Osteocyte (in vitro differentiated cells): ENCODE results near the gene FAM78B. TPM values are rescaled to one million over a fixed set of nuclear protein-coding genes. Genes with fewer than 3 reads are reported as not detected.

Experiments
- DNase-seq: peaks from one replicate; pipeline ENCODE4 v3.0.0; 2021; ENCODE audit warnings: mixed read lengths; ENCODE audit not compliant: unreplicated experiment; ENCODE audit errors: extremely low spot score
- H3K27ac Mint-ChIP-seq: one replicate; pipeline ENCODE4 v1.8.0; 2021; ENCODE audit warnings: mild to moderate bottlenecking, mixed read lengths; ENCODE audit not compliant: unreplicated experiment
- H3K27me3 Mint-ChIP-seq: one replicate; pipeline ENCODE4 v1.8.0; 2021; ENCODE audit warnings: mixed read lengths; ENCODE audit not compliant: unreplicated experiment
- H3K36me3 Mint-ChIP-seq: one replicate; pipeline ENCODE4 v1.8.0; 2021; ENCODE audit warnings: mixed read lengths; ENCODE audit not compliant: unreplicated experiment
- H3K4me1 Mint-ChIP-seq: one replicate; pipeline ENCODE4 v1.8.0; 2021; ENCODE audit warnings: mixed read lengths; ENCODE audit not compliant: unreplicated experiment
- H3K4me3 Mint-ChIP-seq: one replicate; pipeline ENCODE4 v1.8.0; 2021; ENCODE audit warnings: mild to moderate bottlenecking, moderate library complexity, mixed read lengths; ENCODE audit not compliant: unreplicated experiment
- H3K9me3 Mint-ChIP-seq: one replicate; pipeline ENCODE4 v1.8.0; 2021; ENCODE audit warnings: mixed read lengths; ENCODE audit not compliant: unreplicated experiment
- total RNA-seq: library from RNA; stranded (reverse); gene quantifications from 2 replicates; pipeline ENCODE4 v1.2.1, GENCODE V29; 2021
- TF ChIP-seq, protein P1 (sequence below): fragments of 200-600 bp; sonication (generic); IDR thresholded peaks from 2 replicates; pipeline ENCODE4 v1.5.0; 2021; ENCODE audit warnings: antibody characterized with exemption, mild to moderate bottlenecking, moderate library complexity

FAM78B gene
- total RNA-seq, 1 donor from 2014 or later = 0.51 TPM

DNA sequence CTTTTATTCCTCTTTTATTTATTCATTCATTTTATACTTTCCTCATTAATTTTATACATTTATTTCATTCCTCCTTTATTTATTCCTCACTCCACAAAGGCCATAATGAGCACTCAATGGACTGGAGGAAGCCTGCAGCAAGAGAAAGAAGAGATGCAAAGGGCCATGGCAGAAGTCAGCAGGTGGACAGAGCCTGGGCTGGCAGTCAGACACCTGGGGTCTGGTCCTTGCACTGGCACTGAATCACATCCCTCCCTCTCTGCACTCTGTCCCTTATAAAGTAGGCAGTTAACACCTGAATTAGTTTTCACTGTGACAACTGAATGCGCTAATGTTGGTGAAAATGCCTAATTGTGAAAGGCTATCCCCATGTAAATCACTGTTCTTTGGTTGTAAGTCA, 38.6 kb downstream of the FAM78B start:
- H3K4me3 Mint-ChIP-seq = no peak overlapping the region
- no peaks in the 10 kb centered on the region for H3K4me1 Mint-ChIP-seq
- H3K36me3 Mint-ChIP-seq = no peaks in the 10 kb centered on the region
- DNase-seq = no peak
- peaks cover 5% of the 10 kb centered on the region for H3K9me3 Mint-ChIP-seq
- no peaks in the 10 kb centered on the region for H3K27me3 Mint-ChIP-seq
- no peak overlapping the region for H3K27ac Mint-ChIP-seq
- TF ChIP-seq, protein P1, sequence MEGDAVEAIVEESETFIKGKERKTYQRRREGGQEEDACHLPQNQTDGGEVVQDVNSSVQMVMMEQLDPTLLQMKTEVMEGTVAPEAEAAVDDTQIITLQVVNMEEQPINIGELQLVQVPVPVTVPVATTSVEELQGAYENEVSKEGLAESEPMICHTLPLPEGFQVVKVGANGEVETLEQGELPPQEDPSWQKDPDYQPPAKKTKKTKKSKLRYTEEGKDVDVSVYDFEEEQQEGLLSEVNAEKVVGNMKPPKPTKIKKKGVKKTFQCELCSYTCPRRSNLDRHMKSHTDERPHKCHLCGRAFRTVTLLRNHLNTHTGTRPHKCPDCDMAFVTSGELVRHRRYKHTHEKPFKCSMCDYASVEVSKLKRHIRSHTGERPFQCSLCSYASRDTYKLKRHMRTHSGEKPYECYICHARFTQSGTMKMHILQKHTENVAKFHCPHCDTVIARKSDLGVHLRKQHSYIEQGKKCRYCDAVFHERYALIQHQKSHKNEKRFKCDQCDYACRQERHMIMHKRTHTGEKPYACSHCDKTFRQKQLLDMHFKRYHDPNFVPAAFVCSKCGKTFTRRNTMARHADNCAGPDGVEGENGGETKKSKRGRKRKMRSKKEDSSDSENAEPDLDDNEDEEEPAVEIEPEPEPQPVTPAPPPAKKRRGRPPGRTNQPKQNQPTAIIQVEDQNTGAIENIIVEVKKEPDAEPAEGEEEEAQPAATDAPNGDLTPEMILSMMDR = no peak

DNA sequence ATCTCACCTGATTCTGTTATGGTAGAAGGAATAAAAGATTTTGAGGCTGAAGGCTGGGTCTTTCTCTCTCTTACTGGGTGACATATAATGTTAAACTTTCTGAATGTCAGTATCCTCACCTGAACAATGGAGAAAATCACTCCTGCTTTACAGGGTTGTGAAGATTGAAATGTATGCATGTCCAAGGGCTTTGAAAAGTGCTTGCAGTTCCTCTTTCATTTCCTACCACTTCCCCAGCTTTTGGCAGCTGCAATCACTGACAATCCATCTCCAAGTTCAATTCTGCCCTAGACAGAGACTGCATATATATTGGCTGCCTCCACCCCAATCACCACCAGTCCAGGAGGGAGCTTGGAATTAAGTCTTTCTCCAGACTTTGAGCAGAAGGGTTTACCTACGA, 39.8 kb downstream of the FAM78B start:
- Mint-ChIP-seq H3K27ac (no peak overlapping the region), H3K4me3 (no peak overlapping the region), H3K9me3 (no peaks in the 10 kb centered on the region), H3K36me3 (no peaks in the 10 kb centered on the region), H3K4me1 (no peaks in the 10 kb centered on the region), H3K27me3 (no peaks in the 10 kb centered on the region)
- TF ChIP-seq, protein P1 = no peak
- DNase-seq = no peak

DNA sequence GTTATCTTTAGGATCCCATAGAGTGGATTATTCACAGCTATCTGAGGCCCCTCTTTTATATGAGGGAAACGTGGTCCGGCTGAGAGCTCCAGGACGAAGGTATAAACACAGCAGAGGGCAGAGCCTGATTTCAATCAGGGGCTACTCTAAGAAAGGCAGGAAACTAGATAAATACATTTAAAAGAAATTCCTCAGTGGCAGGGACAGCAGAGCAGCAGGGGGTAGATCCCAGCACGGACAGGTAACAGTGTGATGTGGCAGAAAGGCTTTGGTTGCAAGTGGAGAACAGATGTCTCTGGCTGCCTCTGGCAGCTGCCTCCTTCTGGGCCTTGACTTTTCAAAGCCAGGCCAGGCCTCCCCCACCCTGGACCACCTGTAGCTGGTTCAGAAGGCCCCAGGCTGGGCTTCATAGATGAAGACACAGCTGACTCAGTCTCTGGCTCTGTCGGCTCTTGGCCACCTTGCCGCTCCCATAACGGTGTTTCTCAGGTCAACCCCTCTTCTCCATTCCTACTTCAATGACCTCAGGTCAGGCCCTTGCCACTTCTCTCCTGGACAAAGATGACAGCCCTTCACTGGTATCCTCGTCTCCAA, 43.8 kb downstream of the FAM78B start:
- H3K4me3 Mint-ChIP-seq = no peak overlapping the region
- no peaks in the 10 kb centered on the region for H3K27me3 Mint-ChIP-seq
- no peaks in the 10 kb centered on the region for H3K4me1 Mint-ChIP-seq
- no peak overlapping the region for H3K27ac Mint-ChIP-seq
- H3K36me3 Mint-ChIP-seq = no peaks in the 10 kb centered on the region
- TF ChIP-seq, protein P1 = no peak
- no peaks in the 10 kb centered on the region for H3K9me3 Mint-ChIP-seq
- no peak for DNase-seq

DNA sequence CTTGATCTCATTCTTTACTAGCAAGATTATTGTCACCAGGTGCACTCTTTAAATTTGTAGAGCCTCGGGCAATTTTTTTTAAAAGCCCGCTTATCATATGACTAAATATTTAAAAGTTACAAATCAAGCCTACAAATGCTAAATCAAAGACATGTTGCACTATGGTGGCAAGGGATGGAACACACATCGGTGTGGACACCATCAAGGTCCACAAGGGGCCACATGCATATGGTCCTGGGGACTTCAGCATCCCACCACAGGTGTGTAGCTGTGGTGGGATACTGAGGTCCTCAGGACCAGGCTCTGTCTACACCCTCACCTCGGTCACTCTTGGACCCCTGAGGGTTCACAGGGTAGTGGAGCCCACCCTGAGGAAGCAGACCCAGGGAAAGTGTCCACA, 45.8 kb downstream of the FAM78B start:
- H3K27me3 Mint-ChIP-seq = no peaks in the 10 kb centered on the region
- no peaks in the 10 kb centered on the region for H3K4me1 Mint-ChIP-seq
- no peak overlapping the region for H3K4me3 Mint-ChIP-seq
- no peak overlapping the region for H3K27ac Mint-ChIP-seq
- TF ChIP-seq, protein P1 = no peak
- DNase-seq = no peak
- H3K9me3 Mint-ChIP-seq = no peaks in the 10 kb centered on the region
- no peaks in the 10 kb centered on the region for H3K36me3 Mint-ChIP-seq

DNA sequence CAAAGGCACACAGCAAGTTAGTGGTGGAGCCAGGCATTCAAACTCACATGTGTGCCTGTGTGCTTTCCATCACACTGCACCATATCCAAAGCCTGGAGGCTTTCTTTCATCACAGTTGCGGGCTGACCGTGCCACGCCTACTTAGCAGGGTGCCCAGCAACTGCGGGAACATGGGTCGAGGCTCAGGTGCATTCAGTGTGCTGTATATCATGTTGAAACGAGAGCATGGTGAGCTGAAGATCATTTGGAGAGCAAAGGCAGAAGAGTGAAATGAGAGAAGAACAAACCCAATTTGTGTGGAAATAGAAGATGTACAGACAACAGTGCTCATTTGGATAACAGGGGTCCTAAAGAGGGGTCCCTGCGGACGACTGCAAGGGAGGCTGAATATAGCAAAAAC, 46.5 kb downstream of the FAM78B start:
- H3K27me3 Mint-ChIP-seq = no peaks in the 10 kb centered on the region
- no peaks in the 10 kb centered on the region for H3K36me3 Mint-ChIP-seq
- TF ChIP-seq, protein P1 = no peak
- no peak for DNase-seq
- H3K9me3 Mint-ChIP-seq = no peaks in the 10 kb centered on the region
- H3K4me3 Mint-ChIP-seq = no peak overlapping the region
- H3K27ac Mint-ChIP-seq = no peak overlapping the region
- H3K4me1 Mint-ChIP-seq = no peaks in the 10 kb centered on the region
